ENCODE results near the gene ACOT11.

GRCh38 chr1:54623216-54624007 is 75.4 kb downstream of the ACOT11 start, which contains the start of gene FAM151A:
- no peak for TF ChIP-seq CTCF (IDR thresholded peaks at IDR 0.05)
- no peak for TF ChIP-seq EZH2 (IDR thresholded peaks at IDR 0.05)

All from neural progenitor cell (in vitro differentiated cells).